Measurements from ENCODE around the gene ESCO1.

DNA sequence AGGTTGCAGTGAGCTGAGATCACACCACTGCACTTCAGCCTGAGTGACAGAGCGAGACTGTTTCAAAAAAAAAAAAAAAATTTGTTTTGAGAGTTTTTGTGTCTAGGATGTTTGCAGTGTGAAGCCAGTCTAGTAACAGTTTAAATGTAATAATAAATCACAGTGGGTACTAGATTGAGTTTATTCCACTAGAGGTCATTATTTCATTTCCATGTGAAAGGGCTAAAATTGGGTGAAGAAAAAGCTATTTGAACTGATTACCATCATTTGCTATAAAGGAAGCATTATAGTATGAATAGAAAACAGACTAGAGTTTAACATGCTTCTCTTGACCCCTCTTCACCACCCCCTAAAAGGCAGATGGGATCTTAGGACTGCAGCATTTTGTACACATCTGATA is 31.9 kb upstream of the ESCO1 start:
- TF ChIP-seq, protein P1, sequence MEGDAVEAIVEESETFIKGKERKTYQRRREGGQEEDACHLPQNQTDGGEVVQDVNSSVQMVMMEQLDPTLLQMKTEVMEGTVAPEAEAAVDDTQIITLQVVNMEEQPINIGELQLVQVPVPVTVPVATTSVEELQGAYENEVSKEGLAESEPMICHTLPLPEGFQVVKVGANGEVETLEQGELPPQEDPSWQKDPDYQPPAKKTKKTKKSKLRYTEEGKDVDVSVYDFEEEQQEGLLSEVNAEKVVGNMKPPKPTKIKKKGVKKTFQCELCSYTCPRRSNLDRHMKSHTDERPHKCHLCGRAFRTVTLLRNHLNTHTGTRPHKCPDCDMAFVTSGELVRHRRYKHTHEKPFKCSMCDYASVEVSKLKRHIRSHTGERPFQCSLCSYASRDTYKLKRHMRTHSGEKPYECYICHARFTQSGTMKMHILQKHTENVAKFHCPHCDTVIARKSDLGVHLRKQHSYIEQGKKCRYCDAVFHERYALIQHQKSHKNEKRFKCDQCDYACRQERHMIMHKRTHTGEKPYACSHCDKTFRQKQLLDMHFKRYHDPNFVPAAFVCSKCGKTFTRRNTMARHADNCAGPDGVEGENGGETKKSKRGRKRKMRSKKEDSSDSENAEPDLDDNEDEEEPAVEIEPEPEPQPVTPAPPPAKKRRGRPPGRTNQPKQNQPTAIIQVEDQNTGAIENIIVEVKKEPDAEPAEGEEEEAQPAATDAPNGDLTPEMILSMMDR (conservative IDR thresholded peaks at IDR 0.05) = no peak
- TF ChIP-seq EZH2 (IDR thresholded peaks at IDR 0.05; ENCODE audit: low read depth) = no peak

Data from PC-9 (cell line).